HG02588 (cell line): Measurements from ENCODE around the gene ACAA2.

ENCODE experiments used
- ATAC-seq: cut with Tn5 transposase; IDR thresholded peaks from one replicate; pipeline ENCODE4 v1.9.1; 2021; ENCODE audit warnings: mild to moderate bottlenecking, moderate library complexity; ENCODE audit not compliant: unreplicated experiment

ACAA2 gene, protein sequence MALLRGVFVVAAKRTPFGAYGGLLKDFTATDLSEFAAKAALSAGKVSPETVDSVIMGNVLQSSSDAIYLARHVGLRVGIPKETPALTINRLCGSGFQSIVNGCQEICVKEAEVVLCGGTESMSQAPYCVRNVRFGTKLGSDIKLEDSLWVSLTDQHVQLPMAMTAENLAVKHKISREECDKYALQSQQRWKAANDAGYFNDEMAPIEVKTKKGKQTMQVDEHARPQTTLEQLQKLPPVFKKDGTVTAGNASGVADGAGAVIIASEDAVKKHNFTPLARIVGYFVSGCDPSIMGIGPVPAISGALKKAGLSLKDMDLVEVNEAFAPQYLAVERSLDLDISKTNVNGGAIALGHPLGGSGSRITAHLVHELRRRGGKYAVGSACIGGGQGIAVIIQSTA

GRCh38 chr18:49813319-49814146, at the start of gene ACAA2:
Gene ACAA2 (minus strand): TSS chr18:49813533. CDS start chr18:49813484, 49 bp downstream.
- ATAC-seq, result peak; percentile 86

DNA sequence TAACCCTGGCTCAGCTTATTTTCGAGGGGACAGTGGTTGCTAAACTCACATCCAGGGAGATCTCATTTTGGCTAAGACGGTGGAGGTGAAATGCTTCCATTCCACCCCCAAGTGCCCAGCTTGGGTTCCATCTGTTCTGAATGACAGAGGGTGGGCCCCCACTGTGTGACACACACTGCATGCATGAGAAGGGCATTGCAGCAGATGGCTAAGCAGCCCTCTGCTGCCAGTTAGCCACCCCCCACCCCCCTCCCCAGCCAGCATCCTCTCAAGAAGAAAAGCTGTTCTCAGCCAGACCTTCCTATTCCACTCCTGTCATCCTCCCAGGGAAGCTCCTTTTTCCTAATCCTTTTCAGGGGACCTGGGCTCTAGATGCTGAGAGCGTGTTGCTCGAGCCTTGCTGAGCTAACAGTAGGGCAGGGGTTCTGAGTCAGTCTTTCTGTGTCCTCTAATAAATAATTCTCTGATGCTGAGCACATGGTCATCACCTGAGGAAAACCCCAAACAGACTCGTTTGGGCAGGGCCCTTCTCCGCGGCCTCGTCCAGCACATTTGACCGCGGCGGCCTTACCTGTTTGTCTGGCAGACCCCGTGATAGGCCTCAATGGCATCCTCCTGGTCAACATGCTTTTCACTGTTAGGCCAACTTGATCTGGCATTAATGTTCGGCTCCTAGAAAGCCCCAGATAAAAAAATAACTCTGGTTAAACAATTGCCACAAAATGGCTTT, 49.5 kb upstream of the ACAA2 start:
- no peak for ATAC-seq

- ATAC-seq, result no peak
Observed at GRCh38 chr18:49861659-49862058, 48.3 kb upstream of the ACAA2 start.

DNA sequence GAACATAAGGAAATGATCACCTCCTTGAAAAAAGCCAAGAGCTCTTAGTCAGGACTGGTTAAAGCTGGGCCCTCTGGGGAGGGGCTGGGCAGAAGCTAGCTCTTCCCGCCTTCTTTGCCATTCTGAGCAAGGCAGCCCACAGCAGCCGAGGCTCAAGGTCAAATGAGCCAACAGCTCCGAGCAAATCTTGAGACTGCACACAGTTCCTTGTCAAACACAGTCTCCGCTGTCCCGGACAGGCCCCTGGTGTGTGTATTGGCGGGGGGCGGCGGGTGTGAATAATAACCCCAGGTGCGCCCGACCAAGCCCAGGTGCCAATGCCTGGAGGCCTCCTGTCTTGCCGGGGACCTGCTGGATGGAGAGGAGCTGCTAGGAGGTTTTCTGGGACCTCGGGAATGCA, 46.4 kb upstream of the ACAA2 start:
- no peak for ATAC-seq

- ATAC-seq, result no peak
Observed at GRCh38 chr18:49859021-49859359, 45.7 kb upstream of the ACAA2 start.

DNA sequence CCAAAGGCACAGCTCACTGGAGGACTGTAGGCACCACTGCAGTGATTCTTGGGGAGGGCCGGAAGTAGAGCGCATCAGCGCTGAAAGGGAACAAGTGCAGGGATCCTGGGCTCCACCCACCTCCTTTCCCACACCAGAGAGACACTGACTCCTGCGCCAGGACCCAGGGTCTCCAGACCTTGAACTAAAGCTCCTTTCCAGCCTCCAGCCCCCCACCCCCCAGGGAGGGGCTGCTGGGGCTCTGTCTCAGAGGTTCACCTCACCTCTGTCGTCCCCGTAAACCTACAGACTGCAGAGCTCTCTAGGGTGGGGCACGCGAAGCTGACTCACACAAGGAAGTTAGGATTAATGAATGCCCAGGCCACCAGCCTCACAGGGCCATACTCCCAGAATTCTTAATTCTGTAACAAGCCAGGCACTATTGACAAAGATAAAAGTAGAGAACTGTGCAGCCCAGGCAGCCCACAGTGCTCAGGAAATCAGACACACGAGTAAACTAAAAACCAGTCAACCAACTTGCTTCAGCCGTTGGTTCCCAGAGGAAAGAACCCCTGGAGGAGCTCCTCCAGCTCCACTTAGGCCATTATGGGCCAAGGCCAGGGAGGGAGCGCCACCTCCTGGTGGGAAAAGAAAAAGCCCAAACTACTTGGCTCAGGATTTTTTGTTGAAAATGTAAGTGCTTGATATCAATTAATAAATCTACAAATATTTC, 45.1 kb upstream of the ACAA2 start:
- ATAC-seq, result no peak

GRCh38 chr18:49857708-49858107, 44.4 kb upstream of the ACAA2 start:
- no peak for ATAC-seq

DNA sequence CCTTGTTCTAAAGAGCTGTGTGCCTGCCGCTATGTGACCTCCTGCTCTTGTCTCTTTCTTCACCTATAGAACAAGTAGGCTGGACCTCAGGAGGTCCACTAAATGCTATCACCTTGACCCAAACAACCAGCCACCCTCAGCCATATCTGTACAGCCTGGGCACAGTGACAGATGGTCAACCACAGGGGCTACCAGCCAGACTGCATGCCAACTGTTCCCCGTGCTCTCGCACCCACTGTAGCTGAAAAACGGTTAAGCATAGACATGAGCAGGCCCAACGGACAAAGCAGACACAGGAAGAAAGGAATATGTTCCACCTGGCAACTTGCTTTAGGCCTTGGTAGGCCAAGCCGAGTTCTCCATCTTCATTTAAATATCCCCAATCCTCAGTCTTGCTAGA, 43.2 kb upstream of the ACAA2 start:
- ATAC-seq, result no peak

GRCh38 chr18:49855711-49856415, 42.5 kb upstream of the ACAA2 start:
- no peak for ATAC-seq

DNA sequence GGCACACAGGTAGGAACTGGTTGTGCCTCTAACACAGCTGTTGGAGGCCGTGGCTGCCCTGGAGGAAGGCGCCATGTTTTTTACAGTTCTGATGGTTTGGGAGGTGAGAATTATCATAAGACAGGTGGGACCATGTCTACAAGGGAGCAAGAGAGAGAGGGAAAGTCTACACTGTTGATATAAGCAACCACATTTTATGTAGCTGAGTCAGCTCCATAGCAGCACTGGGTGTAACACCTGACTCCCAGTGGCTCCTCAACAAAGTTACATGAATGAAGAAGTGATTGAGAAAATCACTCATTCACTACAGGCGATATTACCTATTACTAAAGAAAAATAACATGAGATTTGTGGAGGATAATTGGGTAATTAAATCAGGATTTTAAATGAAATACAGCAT, 41.3 kb upstream of the ACAA2 start:
- no peak for ATAC-seq

DNA sequence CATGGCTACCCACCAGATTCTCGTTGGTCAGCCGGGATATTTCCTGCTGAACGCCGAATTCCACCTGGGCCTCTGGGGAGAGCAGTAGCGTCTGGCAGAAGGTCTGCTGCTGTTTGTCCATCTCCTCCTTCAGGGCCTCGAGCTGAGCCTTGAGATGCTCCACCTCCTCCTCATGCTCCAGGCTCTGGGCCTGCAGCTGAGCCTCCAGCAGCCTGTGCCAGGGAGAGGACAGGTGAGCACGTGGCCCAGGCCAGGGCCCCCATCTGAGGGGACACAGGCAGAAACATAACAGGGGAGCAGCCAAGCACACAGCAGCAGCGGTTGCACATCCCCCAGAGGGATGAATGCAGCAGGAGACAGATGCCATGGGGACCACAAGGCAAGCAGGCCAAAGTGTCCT, 40.1 kb upstream of the ACAA2 start:
- ATAC-seq, result no peak

DNA sequence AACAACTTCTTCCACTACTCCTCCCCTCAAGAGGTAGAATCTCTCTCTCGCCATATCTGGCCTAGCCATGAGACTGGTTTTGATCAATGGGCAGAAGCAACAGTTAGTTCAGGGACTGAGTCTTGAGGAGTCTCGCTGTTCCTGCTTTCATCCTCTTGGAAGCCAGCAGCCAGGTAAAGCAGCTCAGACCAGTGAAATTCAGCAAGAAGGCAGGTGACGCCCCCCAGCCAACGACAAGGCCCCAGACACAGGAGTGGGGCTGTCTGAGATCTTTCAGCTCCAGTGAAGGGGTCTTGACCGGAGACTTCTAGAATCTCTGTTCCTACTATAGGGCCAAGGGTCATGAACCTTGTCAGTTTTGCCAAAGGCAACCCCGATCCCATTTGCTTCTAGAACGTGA, 39.7 kb upstream of the ACAA2 start:
- no peak for ATAC-seq

DNA sequence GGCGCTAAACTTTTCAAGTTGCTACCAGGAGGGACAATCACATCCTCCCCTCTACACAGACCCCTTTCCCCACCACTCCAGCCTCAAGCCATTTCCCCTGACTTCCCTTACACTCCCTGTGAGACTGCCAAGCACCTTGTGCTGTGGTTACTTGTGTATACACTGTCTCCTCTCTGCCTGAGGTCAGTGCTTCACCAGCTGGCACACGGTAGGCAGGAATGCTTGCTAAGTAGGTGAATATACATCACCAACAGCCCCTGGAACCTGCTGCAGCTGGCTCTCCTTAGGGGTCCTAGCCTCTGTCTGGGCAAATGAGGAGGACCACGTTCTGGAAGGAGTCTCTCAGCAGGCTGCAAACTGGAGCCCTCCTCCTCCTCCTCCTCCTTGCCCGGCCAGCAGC, 38.3 kb upstream of the ACAA2 start:
- ATAC-seq, result no peak

DNA sequence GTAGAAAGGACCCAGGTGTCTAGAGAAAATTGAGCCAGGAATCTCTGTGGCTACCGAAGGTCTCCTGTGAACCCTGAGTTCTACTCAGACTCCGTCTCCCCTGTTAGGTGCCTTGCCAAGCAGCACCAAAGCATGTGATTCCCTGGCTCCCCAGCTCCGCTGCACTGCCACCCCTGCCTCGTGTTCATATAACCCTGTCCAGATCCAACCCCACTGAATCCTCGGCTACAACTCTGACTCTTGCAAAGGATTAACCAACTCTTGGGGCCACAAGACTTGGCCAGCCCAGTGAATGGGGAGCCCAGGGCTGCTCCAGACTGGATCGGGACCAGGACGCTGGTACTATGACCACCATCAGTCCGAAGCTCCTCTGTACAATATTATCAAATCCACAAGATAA, 37.3 kb upstream of the ACAA2 start:
- no peak for ATAC-seq

GRCh38 chr18:49849331-49850217, 36.2 kb upstream of the ACAA2 start:
- ATAC-seq, result no peak

DNA sequence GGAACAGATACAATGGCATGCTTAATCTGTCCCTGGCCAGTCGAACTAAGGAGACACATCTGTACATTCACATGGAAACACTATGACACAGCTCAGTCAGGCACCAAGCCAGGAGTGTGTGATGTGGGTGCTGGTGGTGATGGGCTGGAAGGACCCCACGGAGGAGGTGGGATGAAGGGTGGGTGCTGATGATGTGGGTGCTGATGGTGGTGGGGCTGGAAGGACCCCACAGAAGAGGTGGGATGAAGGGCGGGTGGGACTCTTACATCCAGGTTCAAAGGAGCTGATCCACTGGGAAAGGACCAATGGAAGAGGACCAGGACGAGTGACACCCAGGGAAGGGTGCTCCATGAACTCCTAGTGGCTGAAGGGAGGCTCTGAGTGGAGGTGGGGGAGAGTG, 34.8 kb upstream of the ACAA2 start:
- no peak for ATAC-seq

DNA sequence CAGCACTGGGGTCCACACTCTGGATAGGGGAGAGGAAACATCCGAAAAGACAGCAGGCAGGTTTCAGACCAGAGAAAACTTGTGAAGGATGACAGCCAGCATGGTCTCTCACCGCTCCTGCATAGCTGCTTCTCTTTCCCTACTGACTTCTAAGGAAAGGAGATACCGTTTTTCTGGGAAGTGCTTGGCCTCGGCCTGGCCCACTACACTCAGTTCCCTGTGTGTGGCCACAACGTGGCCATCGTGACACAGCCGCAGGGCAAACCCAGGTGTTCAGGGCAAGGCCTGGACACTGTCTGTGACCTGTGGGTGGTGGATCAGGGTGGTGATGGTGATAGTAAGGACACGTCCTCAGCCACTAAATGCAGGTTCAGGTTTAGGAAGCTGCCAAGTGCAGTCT, 34.2 kb upstream of the ACAA2 start:
- ATAC-seq, result no peak

DNA sequence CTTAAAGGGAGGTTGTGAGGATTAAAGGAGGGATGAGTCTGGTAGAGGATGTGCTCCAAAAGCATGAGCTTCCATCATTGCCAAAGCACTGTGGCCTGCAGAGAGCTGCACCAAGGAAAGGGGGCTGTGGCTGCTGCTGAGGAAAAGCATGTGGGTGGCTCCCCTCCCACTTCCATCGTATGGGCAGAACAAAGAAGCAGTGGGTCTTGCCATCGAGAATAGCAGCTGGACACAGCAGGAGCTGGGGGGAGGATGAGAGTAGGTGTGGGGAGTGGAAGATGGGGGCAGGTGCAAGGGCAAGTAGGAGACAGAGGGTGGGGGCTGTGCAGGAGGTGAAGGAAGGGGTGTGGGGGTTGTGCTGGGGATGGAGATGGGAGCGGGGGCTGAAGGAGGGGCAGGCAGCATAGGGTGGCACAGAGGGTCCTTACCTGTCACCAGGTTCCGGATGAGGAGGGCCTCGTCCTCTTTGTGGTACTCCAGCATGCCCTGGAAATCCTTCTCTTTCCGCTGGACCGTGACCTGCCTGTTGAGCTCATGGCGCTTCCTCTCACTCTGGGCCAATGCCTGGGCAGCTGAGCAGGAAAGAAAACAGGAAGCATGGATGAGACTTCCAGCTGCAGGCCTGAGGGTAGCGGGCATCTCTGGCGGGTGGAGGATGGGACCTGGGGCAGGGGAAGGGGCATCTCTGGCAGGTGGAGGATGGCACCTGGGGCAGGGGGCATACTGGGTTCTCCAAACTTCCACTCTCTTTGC, 33.6 kb upstream of the ACAA2 start:
- no peak for ATAC-seq

GRCh38 chr18:49846361-49846662, 33.0 kb upstream of the ACAA2 start:
- ATAC-seq, result no peak
